Endothelial cell (in vitro differentiated cells): ENCODE data around the gene LNX2. TPM values are rescaled to one million over a fixed set of nuclear protein-coding genes. Genes with fewer than 3 reads are reported as not detected.

Source experiments
- DNase-seq: peaks from one replicate; pipeline ENCODE4 v3.0.0; 2021; ENCODE audit warnings: low spot score
- H3K27ac Mint-ChIP-seq: one replicate; pipeline ENCODE4 v1.8.0; 2021; ENCODE audit warnings: mixed read lengths, inconsistent platforms; ENCODE audit not compliant: unreplicated experiment
- H3K27me3 Mint-ChIP-seq: one replicate; pipeline ENCODE4 v1.8.0; 2021; ENCODE audit warnings: mild to moderate bottlenecking, moderate library complexity, mixed read lengths, inconsistent platforms; ENCODE audit not compliant: unreplicated experiment
- H3K36me3 Mint-ChIP-seq: one replicate; pipeline ENCODE4 v1.8.0; 2021; ENCODE audit warnings: mild to moderate bottlenecking, low read depth, mixed read lengths, inconsistent platforms; ENCODE audit not compliant: unreplicated experiment
- H3K4me1 Mint-ChIP-seq: one replicate; pipeline ENCODE4 v1.8.0; 2021; ENCODE audit warnings: mild to moderate bottlenecking, mixed read lengths, inconsistent platforms; ENCODE audit not compliant: unreplicated experiment
- H3K4me3 Mint-ChIP-seq: one replicate; pipeline ENCODE4 v1.8.0; 2021; ENCODE audit warnings: mild to moderate bottlenecking, mixed read lengths, inconsistent platforms; ENCODE audit not compliant: unreplicated experiment
- H3K9me3 Mint-ChIP-seq: one replicate; pipeline ENCODE4 v1.8.0; 2021; ENCODE audit warnings: mixed read lengths, inconsistent platforms; ENCODE audit not compliant: unreplicated experiment
- CTCF ChIP-seq: fragments of 200-600 bp; sonication (generic); IDR thresholded peaks from one replicate; pipeline ENCODE4 v1.5.0; 2021; ENCODE audit warnings: antibody characterized with exemption; ENCODE audit not compliant: unreplicated experiment
- total RNA-seq: library from RNA; stranded (reverse); fragmentation: NEBNext Ultra II Directional; extraction: Animal tissue kit (Norgen Biotek cat#: 25700); gene quantifications from one replicate; pipeline ENCODE4 v1.2.1, GENCODE V29; 2021; ENCODE audit not compliant: unreplicated experiment

Gene LNX2
- total RNA-seq, 1 donor from 2014 or later = 14.0 TPM

GRCh38 chr13:27497563-27498230, 122.6 kb downstream of the LNX2 start:
- Mint-ChIP-seq H3K9me3 (no peaks in the 10 kb centered on the region), H3K36me3 (no peaks in the 10 kb centered on the region), H3K4me3 (no peak overlapping the region), H3K27me3 (peaks cover 3% of the 10 kb centered on the region), H3K4me1 (no peaks in the 10 kb centered on the region), H3K27ac (no peak overlapping the region)
- TF ChIP-seq CTCF = no peak
- no peak for DNase-seq

- Mint-ChIP-seq H3K9me3 (no peaks in the 10 kb centered on the region), H3K36me3 (no peaks in the 10 kb centered on the region), H3K4me1 (peaks cover 2% of the 10 kb centered on the region), H3K4me3 (no peak overlapping the region), H3K27ac (no peak overlapping the region), H3K27me3 (peaks cover 3% of the 10 kb centered on the region)
- no peak for TF ChIP-seq CTCF
- no peak for DNase-seq
Observed at GRCh38 chr13:27496536-27497273, 123.6 kb downstream of the LNX2 start.

- DNase-seq = no peak
- Mint-ChIP-seq H3K36me3 (no peaks in the 10 kb centered on the region), H3K4me3 (no peak overlapping the region), H3K27me3 (peaks cover 3% of the 10 kb centered on the region), H3K4me1 (peaks cover 4% of the 10 kb centered on the region), H3K9me3 (no peaks in the 10 kb centered on the region), H3K27ac (no peak overlapping the region)
- TF ChIP-seq CTCF = no peak
Observed at GRCh38 chr13:27496006-27496405, 124.3 kb downstream of the LNX2 start.

Other genes starting within 250 kb of the LNX2 start
- gene GTF3A, start 195.9 kb downstream of the LNX2 start, total RNA-seq = 73.6 TPM
- gene MTIF3, start 170.0 kb downstream of the LNX2 start, total RNA-seq = 51.2 TPM
- gene POLR1D, start 1.4 kb upstream of the LNX2 start, total RNA-seq = 167 TPM
- gene GSX1, start 172.0 kb upstream of the LNX2 start, total RNA-seq = not detected